Urinary bladder (tissue), 4 donors: ENCODE results near the gene ZMYM5. TPM values are rescaled to one million over a fixed set of nuclear protein-coding genes. Genes with fewer than 3 reads are reported as not detected.
"Not testable (repeated sequence)": the region's sequence is repeated elsewhere in the genome, so short reads cannot be mapped to it uniquely, and the experiment has no call there.

Source experiments
- DNase-seq: peaks from one replicate; pipeline ENCODE4 v3.0.0-alpha.2; 2015; ENCODE audit errors: extremely low spot score
- H3K27ac ChIP-seq: one replicate; pipeline ENCODE4 v1.5.1; 2013; ENCODE audit warnings: low read depth, mild to moderate bottlenecking, moderate library complexity
- H3K36me3 ChIP-seq: one replicate; pipeline ENCODE4 v1.6.1; 2013; ENCODE audit warnings: mild to moderate bottlenecking, moderate library complexity; ENCODE audit not compliant: insufficient read depth
- H3K4me1 ChIP-seq: one replicate; pipeline ENCODE4 v1.6.1; 2013; ENCODE audit warnings: mild to moderate bottlenecking, moderate library complexity; ENCODE audit not compliant: insufficient read depth
- H3K4me3 ChIP-seq: one replicate; pipeline ENCODE4 v1.5.1; 2013; ENCODE audit warnings: low read depth, low read length
- WGBS: extraction: QIAGEN DNeasy Blood & Tissue Kit; methylation state at CpG from one replicate; pipeline ENCODE4 v1.1.7; 2013; 5-methylcytosine and 5-hydroxymethylcytosine counted together
- polyA plus RNA-seq: library from polyadenylated mRNA; stranded (reverse); fragments of 200-250 nt; gene quantifications from one replicate; pipeline ENCODE4 v1.2.3, GENCODE V29; 2013
- total RNA-seq: library from RNA; depleted of rRNA; stranded (reverse); fragments of >200 nt; gene quantifications from one replicate; pipeline ENCODE4 v1.2.3, GENCODE V29; 2014
- donor health status: healthy with polysubstance abuse.
- donor health status: healthy.

ZMYM5 gene
- total and polyA plus RNA-seq, 2 donors: 9.7 to 41.0 TPM

DNA sequence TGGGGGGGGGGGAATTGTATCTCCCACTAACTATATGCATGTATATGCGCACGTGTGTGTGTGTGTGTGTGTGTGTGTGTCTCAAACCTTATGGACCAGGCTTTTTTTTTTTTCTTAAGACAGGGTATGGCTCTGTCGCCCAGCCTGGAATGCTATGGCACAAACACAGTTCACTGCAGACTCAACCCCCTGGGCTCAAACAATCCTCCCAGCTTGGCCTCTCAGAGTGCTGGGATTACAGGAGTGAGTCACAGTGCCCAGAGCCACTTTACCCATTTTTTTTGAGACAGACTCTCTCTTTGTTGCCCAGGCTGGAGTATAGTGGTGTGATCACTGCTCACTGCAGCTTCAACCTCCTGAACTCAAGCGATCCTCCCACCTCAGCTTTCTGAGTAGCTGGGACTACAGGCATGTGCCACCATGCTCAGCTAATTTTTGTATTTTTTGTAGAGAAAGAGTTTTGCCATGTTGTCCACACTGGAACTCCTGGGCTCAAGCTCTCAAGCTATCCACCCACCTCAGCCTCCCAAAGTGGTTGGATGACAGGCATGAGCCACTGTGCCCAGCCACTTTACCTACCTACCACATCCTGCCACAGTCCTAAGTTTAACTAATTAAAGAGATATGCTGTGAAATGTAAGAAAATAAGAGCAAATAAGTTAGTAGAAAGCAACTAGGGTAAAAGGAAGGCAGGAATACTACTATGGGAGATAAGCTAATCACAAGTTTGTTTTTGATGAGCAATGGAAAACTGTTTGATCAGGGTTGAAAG lies 2.4 kb downstream of the ZMYM5 start:
- WGBS: 57% methylated on average over 4 of the region's 4 CpGs
- Histone ChIP-seq H3K4me3 (no peak overlapping the region), H3K36me3 (no peaks in the 10 kb centered on the region), H3K4me1 (peaks cover 4% of the 10 kb centered on the region), H3K27ac (no peak overlapping the region)
- no peak for DNase-seq

GRCh38 chr13:19857637-19858036 lies 5.8 kb downstream of the ZMYM5 start:
- not testable (repeated sequence) for H3K27ac ChIP-seq, DNase-seq, H3K4me1 ChIP-seq, H3K36me3 ChIP-seq, H3K4me3 ChIP-seq
- 96% methylated on average over 2 of the region's 2 CpGs for WGBS

- no peak overlapping the region for H3K27ac ChIP-seq
- no peaks in the 10 kb centered on the region for H3K4me1 ChIP-seq
- no peaks in the 10 kb centered on the region for H3K36me3 ChIP-seq
- H3K4me3 ChIP-seq: no peak overlapping the region
- DNase-seq: no peak
- WGBS: 81% methylated on average over 1 of the region's 1 CpG
Observed at GRCh38 chr13:19852766-19853165, 10.7 kb downstream of the ZMYM5 start.

- H3K4me1 ChIP-seq: no peaks in the 10 kb centered on the region
- WGBS: 9% methylated on average over 2 of the region's 2 CpGs
- H3K36me3 ChIP-seq: no peaks in the 10 kb centered on the region
- H3K4me3 ChIP-seq: no peak overlapping the region
- no peak for DNase-seq
- no peak overlapping the region for H3K27ac ChIP-seq
Observed at GRCh38 chr13:19845758-19846157, 17.7 kb downstream of the ZMYM5 start.

DNA sequence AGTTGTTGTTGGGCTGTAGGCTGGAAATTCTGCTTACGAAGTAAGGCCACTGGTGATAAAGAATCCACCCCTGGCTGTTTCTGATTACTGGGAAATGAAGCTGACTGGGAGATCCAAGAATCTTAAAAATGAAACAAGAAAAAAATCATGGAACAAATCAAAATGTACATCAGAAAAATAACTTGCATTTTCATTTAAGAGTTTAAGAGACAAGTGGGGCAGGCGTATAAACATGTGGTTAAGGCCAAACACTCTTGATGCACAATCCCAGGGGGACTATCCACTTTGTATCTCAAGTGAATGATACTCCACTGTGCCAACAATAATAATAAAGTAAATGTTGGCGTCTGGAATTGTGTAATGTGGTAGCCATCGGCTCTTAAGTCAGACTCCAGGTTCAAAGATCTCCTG lies 24.6 kb downstream of the ZMYM5 start:
- H3K4me1 ChIP-seq: no peaks in the 10 kb centered on the region
- DNase-seq: no peak
- H3K27ac ChIP-seq: no peak overlapping the region
- 53% methylated on average over 4 of the region's 4 CpGs for WGBS
- H3K4me3 ChIP-seq: no peak overlapping the region
- peaks cover 2% of the 10 kb centered on the region for H3K36me3 ChIP-seq

DNA sequence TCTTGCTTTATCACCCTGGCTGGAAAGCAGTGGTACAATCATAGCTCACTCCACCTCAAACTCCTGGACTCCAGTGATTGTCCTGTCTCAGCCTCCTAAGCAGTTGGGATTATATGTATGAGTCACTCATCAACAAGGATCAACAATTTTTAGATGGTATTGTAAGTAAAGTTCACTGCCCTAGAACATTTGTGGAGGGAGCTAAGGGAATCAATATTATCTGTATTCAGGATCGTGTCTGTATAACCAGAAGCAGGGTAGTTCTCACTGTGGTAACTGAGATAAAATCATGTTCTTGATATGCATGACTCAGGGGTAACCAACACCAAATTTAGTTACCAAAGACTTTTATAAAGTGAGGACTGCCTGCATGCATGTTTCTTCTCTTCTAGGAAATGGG lies 27.0 kb downstream of the ZMYM5 start:
- Histone ChIP-seq H3K4me1 (no peaks in the 10 kb centered on the region), H3K4me3 (no peak overlapping the region), H3K27ac (no peak overlapping the region), H3K36me3 (peaks cover 2% of the 10 kb centered on the region)
- DNase-seq: no peak
- 81% methylated on average over 1 of the region's 1 CpG for WGBS

DNA sequence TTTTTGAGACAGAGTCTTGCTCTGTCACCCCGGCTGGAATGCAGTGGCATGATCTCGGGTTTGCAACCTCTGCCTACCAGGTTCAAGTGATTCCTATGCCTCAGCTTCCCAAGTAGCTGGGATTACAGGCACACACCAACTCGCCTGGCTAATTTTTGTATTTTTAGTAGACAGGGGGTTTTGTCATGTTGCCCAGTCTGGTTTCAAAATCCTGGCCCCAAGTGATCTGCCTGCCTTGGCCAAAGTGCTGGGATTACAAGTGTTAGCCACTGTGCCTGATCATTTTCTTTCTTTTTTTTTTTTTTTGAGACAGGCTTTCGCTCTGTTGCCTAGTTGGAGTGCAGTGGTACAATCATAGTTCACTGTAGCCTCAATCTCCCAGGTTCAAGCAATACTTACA lies 28.7 kb downstream of the ZMYM5 start:
- Histone ChIP-seq H3K4me1 (no peaks in the 10 kb centered on the region), H3K36me3 (peaks cover 2% of the 10 kb centered on the region), H3K27ac (no peak overlapping the region), H3K4me3 (no peak overlapping the region)
- 96% methylated on average over 4 of the region's 4 CpGs for WGBS
- no peak for DNase-seq

- H3K4me3 ChIP-seq: no peak overlapping the region
- no peak for DNase-seq
- no peaks in the 10 kb centered on the region for H3K4me1 ChIP-seq
- no peaks in the 10 kb centered on the region for H3K36me3 ChIP-seq
- WGBS: 91% methylated on average over 3 of the region's 3 CpGs
- H3K27ac ChIP-seq: no peak overlapping the region
Observed at GRCh38 chr13:19822673-19823072, 40.8 kb downstream of the ZMYM5 start.

DNA sequence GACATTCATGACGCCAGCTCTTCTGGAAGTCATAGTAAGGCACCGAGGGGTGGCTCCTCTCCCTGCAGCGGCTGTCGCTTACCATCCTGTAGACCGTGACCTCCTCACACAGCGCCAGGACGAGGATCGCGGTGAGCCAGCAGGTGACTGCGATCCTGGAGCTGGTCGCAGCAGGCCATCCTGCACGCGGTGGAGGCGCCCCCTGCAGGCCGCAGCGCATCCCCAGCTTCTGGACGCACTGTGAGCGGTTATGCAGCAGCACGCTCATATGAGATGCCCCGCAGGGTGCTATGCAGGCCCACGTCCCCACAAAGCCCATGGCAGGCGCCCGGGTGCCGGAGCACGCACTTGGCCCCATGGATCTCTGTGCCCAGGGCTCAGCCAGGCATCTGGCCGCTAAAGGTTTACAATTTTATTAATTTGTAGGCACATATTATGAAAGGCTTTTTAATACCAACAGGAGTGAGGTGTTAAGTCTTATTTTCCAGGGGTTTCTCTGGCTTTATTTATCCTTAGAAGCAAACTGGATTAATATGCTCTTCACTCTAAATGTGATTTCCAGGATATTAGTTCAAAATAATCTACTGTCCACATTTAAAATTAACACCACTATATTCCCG lies 45.1 kb downstream of the ZMYM5 start:
- no peak overlapping the region for H3K4me3 ChIP-seq
- no peak overlapping the region for H3K27ac ChIP-seq
- no peaks in the 10 kb centered on the region for H3K36me3 ChIP-seq
- WGBS: 62% methylated on average over 27 of the region's 27 CpGs
- no peaks in the 10 kb centered on the region for H3K4me1 ChIP-seq
- DNase-seq: no peak

- no peaks in the 10 kb centered on the region for H3K36me3 ChIP-seq
Observed at GRCh38 chr13:19817510-19818158, 45.8 kb downstream of the ZMYM5 start.

DNA sequence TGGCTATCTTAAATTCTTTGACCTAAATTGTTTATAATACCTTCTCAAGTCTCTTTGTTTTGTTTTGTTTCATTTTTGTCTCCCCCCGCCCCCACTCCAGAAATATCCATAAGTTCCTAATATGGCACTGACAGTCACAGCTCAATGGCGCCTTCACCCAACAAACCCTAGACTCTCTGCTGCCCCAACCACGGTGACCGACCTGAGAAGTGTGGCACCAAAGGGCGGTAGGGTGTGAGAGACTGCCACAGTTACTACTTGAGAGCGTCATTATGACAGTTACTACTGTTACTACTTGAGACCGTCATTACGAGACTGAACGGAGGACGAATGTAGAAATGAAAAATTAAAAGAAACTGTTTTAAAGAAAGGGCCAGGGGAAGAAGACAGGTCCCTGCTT lies 46.3 kb downstream of the ZMYM5 start:
- DNase-seq: no peak
- WGBS: 93% methylated on average over 10 of the region's 10 CpGs
- H3K4me3 ChIP-seq: no peak overlapping the region
- no peaks in the 10 kb centered on the region for H3K36me3 ChIP-seq
- H3K27ac ChIP-seq: no peak overlapping the region
- H3K4me1 ChIP-seq: no peaks in the 10 kb centered on the region

More at GRCh38 chr13:19817510-19818158, 45.8 kb downstream of the ZMYM5 start:
- Histone ChIP-seq H3K4me3 (no peak overlapping the region), H3K4me1 (no peaks in the 10 kb centered on the region), H3K27ac (no peak overlapping the region)
- DNase-seq: no peak
- 89% methylated on average over 7 of the region's 7 CpGs for WGBS

DNA sequence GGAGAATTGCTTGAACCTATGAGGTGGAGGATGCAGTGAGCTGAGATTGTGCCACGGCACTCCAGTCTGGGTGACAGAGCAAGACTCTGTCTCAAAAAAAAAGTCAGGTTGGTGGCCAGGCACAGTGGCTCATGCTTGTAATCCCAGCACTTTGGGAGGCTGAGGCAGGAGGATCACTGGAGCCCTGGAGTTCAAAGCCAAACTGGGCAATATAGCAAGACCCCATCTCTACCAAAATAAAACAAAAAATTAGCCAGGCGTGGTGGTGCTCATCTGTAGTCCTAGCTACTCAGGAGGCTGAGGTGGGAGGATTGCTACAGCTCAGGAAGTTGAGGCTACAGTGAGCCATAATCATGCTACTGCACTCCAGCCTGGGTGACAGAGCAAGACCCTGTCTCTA lies 47.6 kb downstream of the ZMYM5 start:
- DNase-seq, H3K27ac ChIP-seq, H3K36me3 ChIP-seq, H3K4me3 ChIP-seq, H3K4me1 ChIP-seq: not testable (repeated sequence)
- WGBS: over 99% methylated on average over 2 of the region's 2 CpGs

GRCh38 chr13:19810996-19811881 lies 52.2 kb downstream of the ZMYM5 start:
- Histone ChIP-seq H3K27ac (no peak overlapping the region), H3K4me3 (no peak overlapping the region), H3K36me3 (no peaks in the 10 kb centered on the region), H3K4me1 (no peaks in the 10 kb centered on the region)
- WGBS: 82% methylated on average over 7 of the region's 7 CpGs
- DNase-seq: no peak
